Keratinocyte (primary cell): Measurements from ENCODE around the gene FMN2. TPM values are rescaled to one million over a fixed set of nuclear protein-coding genes. Genes with fewer than 3 reads are reported as not detected.

Experiments used
- DNase-seq: peaks from one replicate; pipeline ENCODE4 v3.0.0-alpha.2; 2011; ENCODE audit warnings: low read depth, missing footprints, low spot score
- FAIRE-seq: peaks from 2 replicates; lab custom pipeline; 2011; peaks lifted over from hg19 to GRCh38; lab: Jason Lieb, UNC
- H2AFZ ChIP-seq: 2 replicates; pipeline ENCODE4 v1.6.0; 2012; ENCODE audit warnings: low read length, control low read depth, inconsistent platforms; ENCODE audit not compliant: control insufficient read depth
- H3K27ac ChIP-seq: 2 replicates; pipeline ENCODE4 v1.5.1; 2011; ENCODE audit warnings: low read length; ENCODE audit not compliant: control insufficient read depth, insufficient read depth
- H3K27me3 ChIP-seq: 3 replicates; pipeline ENCODE4 v1.6.0; 2011; ENCODE audit warnings: low read length; ENCODE audit not compliant: control insufficient read depth, insufficient read depth; ENCODE audit errors: extremely low read depth
- H3K36me3 ChIP-seq, 2 experiments: 2 replicates in 1 of 2; 3 replicates in 1 of 2; pipeline ENCODE4 v1.5.1; 2011; ENCODE audit warnings: low read length in 2 of 2, mild to moderate bottlenecking in 1 of 2; ENCODE audit not compliant: control insufficient read depth in 2 of 2, insufficient read depth in 2 of 2; ENCODE audit errors: extremely low read depth in 1 of 2
- H3K4me1 ChIP-seq: 3 replicates; pipeline ENCODE4 v1.5.1; 2011; ENCODE audit warnings: low read length; ENCODE audit not compliant: control insufficient read depth, insufficient read depth; ENCODE audit errors: extremely low read depth
- H3K4me2 ChIP-seq: 3 replicates; pipeline ENCODE4 v1.6.0; 2011; ENCODE audit warnings: low read depth, low read length; ENCODE audit not compliant: control insufficient read depth, insufficient read depth; ENCODE audit errors: extremely low read depth
- H3K4me3 ChIP-seq, 3 experiments: fragments of 200-600 bp in 1 of 3; sonication (generic) in 1 of 3; 2 replicates in 2 of 3; 3 replicates in 1 of 3; pipeline ENCODE4 v1.5.1; 2011 to 2016; ENCODE audit warnings: low read length in 3 of 3, mild to moderate bottlenecking in 3 of 3, control low read depth in 2 of 3, inconsistent platforms in 1 of 3, low read depth in 1 of 3, mixed read lengths in 1 of 3, mixed run types in 1 of 3, moderate library complexity in 1 of 3; ENCODE audit not compliant: control insufficient read depth in 2 of 3, insufficient read depth in 2 of 3; ENCODE audit errors: extremely low read depth in 1 of 3
- H3K79me2 ChIP-seq: 2 replicates; pipeline ENCODE4 v1.6.0; 2012; ENCODE audit warnings: low read length; ENCODE audit not compliant: control insufficient read depth, insufficient read depth
- H3K9ac ChIP-seq: 3 replicates; pipeline ENCODE4 v1.6.0; 2011; ENCODE audit warnings: low read length; ENCODE audit not compliant: control insufficient read depth, insufficient read depth; ENCODE audit errors: extremely low read depth
- H3K9me1 ChIP-seq: 3 replicates; pipeline ENCODE4 v1.6.0; 2011; ENCODE audit warnings: low read length; ENCODE audit not compliant: control insufficient read depth, insufficient read depth; ENCODE audit errors: extremely low read depth
- H3K9me3 ChIP-seq: 2 replicates; pipeline ENCODE4 v1.5.1; 2012; ENCODE audit warnings: low read depth, low read length; ENCODE audit not compliant: control insufficient read depth
- H4K20me1 ChIP-seq: 3 replicates; pipeline ENCODE4 v1.6.0; 2011; ENCODE audit warnings: low read length; ENCODE audit not compliant: control insufficient read depth, insufficient read depth; ENCODE audit errors: extremely low read depth
- EZH2 ChIP-seq: IDR thresholded peaks from one replicate; pipeline ENCODE4 v1.6.1; 2012; ENCODE audit warnings: inconsistent platforms, mild to moderate bottlenecking, low read length, moderate library complexity
- dilution Hi-C: fragments of 300-500 bp; cut with MboI; formaldehyde crosslinking; loops from one replicate; pipeline ENCODE4 v1.7.0; 2020; ENCODE audit warnings: low sequenced_read_pairs; ENCODE audit not compliant: extremely low pct_ligation_motif_present
- polyA plus RNA-seq, 5 experiments: library from polyadenylated mRNA; depleted of rRNA in 3 of 5; stranded (reverse) in 3 of 5; stranded (forward) in 1 of 5; unstranded in 1 of 5; fragments of >200 nt; gene quantifications; 1 replicate in 1 of 5; 2 replicates in 3 of 5; 3 replicates in 1 of 5; pipeline versions ENCODE4 v1.2.1 to v1.2.3, GENCODE V29; 2011 to 2012; ENCODE audit warnings: missing spikeins in 2 of 5, low read depth in 1 of 5, low replicate concordance in 1 of 5
- TF ChIP-seq, protein P1 (sequence below), 3 experiments: IDR thresholded peaks in 1 of 3; conservative IDR thresholded peaks in 1 of 3; optimal IDR thresholded peaks in 1 of 3; 2 replicates in 2 of 3; 3 replicates in 1 of 3; pipeline versions ENCODE3 to v1.5.1; 2011; ENCODE audit warnings: low read length in 3 of 3, mild to moderate bottlenecking in 3 of 3, moderate library complexity in 2 of 3, control low read depth in 1 of 3, inconsistent platforms in 1 of 3; ENCODE audit not compliant: insufficient read depth in 2 of 3; ENCODE audit errors: extremely low read depth in 1 of 3

The FMN2 gene
- polyA plus RNA-seq, 1 donor (not counting 4 experiments of a cell fraction or from before 2014, with no cell fraction given): not detected

DNA sequence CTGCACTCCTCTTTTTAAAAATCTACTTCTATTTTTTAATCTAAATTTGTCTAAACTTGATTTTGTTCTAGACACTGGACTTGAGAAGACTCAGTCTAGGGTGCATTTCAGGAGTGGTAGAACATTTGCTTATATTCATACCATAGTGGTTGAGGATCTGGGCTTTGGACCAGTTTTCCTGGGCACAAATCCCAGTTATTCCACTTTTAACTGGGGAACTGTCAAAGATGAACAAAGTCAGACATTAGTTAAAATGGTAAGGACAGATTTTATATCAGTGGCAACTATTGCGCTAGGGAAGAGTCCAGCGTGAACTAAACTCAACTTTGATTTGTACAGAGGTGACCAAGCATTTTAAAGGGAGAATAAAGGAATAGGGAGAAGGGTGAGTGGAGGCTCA is 102.4 kb downstream of the FMN2 start:
- no peaks in the 10 kb centered on the region for H3K79me2 ChIP-seq
- no peak overlapping the region for H2AFZ ChIP-seq
- H3K9me3 ChIP-seq: no peaks in the 10 kb centered on the region
- no peaks in the 10 kb centered on the region for H3K27me3 ChIP-seq
- dilution Hi-C loops: no loop called here
- DNase-seq: no peak
- H4K20me1 ChIP-seq: no peaks in the 10 kb centered on the region
- H3K9me1 ChIP-seq: no peaks in the 10 kb centered on the region
- H3K4me1 ChIP-seq: no peaks in the 10 kb centered on the region
- H3K36me3 ChIP-seq: no peaks in the 10 kb centered on the region
- no peak overlapping the region for H3K4me3 ChIP-seq
- no peak for FAIRE-seq
- no peak overlapping the region for H3K4me2 ChIP-seq
- no peak overlapping the region for H3K27ac ChIP-seq
- H3K9ac ChIP-seq: no peak overlapping the region
- TF ChIP-seq, protein P1, sequence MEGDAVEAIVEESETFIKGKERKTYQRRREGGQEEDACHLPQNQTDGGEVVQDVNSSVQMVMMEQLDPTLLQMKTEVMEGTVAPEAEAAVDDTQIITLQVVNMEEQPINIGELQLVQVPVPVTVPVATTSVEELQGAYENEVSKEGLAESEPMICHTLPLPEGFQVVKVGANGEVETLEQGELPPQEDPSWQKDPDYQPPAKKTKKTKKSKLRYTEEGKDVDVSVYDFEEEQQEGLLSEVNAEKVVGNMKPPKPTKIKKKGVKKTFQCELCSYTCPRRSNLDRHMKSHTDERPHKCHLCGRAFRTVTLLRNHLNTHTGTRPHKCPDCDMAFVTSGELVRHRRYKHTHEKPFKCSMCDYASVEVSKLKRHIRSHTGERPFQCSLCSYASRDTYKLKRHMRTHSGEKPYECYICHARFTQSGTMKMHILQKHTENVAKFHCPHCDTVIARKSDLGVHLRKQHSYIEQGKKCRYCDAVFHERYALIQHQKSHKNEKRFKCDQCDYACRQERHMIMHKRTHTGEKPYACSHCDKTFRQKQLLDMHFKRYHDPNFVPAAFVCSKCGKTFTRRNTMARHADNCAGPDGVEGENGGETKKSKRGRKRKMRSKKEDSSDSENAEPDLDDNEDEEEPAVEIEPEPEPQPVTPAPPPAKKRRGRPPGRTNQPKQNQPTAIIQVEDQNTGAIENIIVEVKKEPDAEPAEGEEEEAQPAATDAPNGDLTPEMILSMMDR (optimal IDR thresholded peaks at IDR 0.05 in 1 of 3, IDR thresholded peaks at IDR 0.05 in 1 of 3, conservative IDR thresholded peaks at IDR 0.05 in 1 of 3; ENCODE audit: extremely low read depth in 1 of 3, insufficient read depth in 2 of 3, low read length in 3 of 3): no peak
- TF ChIP-seq EZH2: no peak

DNA sequence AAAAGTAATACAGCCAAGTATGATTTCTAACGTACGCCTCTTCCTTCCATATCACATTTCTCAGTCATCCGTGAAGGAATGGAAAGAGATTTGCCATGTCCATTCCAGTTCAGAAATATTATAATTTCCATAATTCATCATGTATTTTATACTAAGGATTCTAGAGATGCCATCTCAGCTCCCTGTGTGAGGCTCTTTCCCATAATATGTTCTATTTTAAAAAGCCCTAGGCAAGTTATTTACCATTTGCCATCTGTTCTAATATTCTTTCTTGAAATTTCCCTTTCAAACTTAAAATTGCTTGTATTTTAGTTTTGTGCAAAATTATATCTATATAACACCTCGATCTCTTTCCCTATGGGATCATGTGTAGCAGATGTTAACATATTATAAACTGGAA is 106.7 kb downstream of the FMN2 start:
- dilution Hi-C loops: no loop called here
- H3K4me1 ChIP-seq: no peaks in the 10 kb centered on the region
- H2AFZ ChIP-seq: no peak overlapping the region
- no peaks in the 10 kb centered on the region for H3K36me3 ChIP-seq
- no peaks in the 10 kb centered on the region for H3K9me1 ChIP-seq
- H3K4me2 ChIP-seq: no peak overlapping the region
- no peak overlapping the region for H3K4me3 ChIP-seq
- no peaks in the 10 kb centered on the region for H3K79me2 ChIP-seq
- H3K27me3 ChIP-seq: no peaks in the 10 kb centered on the region
- H4K20me1 ChIP-seq: no peaks in the 10 kb centered on the region
- no peak for DNase-seq
- no peaks in the 10 kb centered on the region for H3K9me3 ChIP-seq
- no peak for FAIRE-seq
- H3K27ac ChIP-seq: no peak overlapping the region
- no peak overlapping the region for H3K9ac ChIP-seq
- no peak for TF ChIP-seq EZH2
- TF ChIP-seq, protein P1 (optimal IDR thresholded peaks at IDR 0.05 in 1 of 3, IDR thresholded peaks at IDR 0.05 in 1 of 3, conservative IDR thresholded peaks at IDR 0.05 in 1 of 3; ENCODE audit: extremely low read depth in 1 of 3, insufficient read depth in 2 of 3, low read length in 3 of 3): no peak
